Measurements from ENCODE around the gene BCR.

BCR gene

GRCh38 chr22:23218053-23218866 lies 38.0 kb downstream of the BCR start:
- Histone ChIP-seq H2AFZ (ENCODE audit: insufficient read depth, low read length, poor library complexity) (no peak overlapping the region), H3K4me3 (ENCODE audit: low read depth, low read length) (no peak overlapping the region), H4K8ac (ENCODE audit: low read depth, low read length) (no peak overlapping the region), H3K23ac (ENCODE audit: low read length) (no peak overlapping the region), H3K18ac (ENCODE audit: low read length) (peak overlapping the region; percentile 17), H3K27me3 (ENCODE audit: insufficient read depth, low read length) (no peaks in the 10 kb centered on the region), H3K14ac (ENCODE audit: low read length) (no peak overlapping the region), H3K79me2 (ENCODE audit: control insufficient read depth, insufficient read depth, low read length, poor library complexity) (peaks cover 22% of the 10 kb centered on the region), H4K91ac (ENCODE audit: low read depth, low read length) (no peak overlapping the region), H3K79me1 (ENCODE audit: low read length) (peaks cover 2% of the 10 kb centered on the region), H2BK5ac (ENCODE audit: low read depth, low read length, poor library complexity) (no peak overlapping the region), H3K9ac (ENCODE audit: low read length) (no peak overlapping the region), H3K4me2 (ENCODE audit: low read length) (no peak overlapping the region), H3K36me3 (ENCODE audit: control insufficient read depth in 1 of 2, insufficient read depth in 2 of 2, low read length in 2 of 2) (no peaks in the 10 kb centered on the region), H3K9me3 (ENCODE audit: insufficient read depth, low read depth, low read length) (no peaks in the 10 kb centered on the region), H2BK120ac (ENCODE audit: insufficient read depth, low read length, poor library complexity) (no peak overlapping the region), H3K4ac (ENCODE audit: low read depth, low read length) (peak overlapping the region; percentile 24), H2AK5ac (ENCODE audit: low read length) (no peak overlapping the region), H4K12ac (ENCODE audit: low read depth, low read length) (no peak overlapping the region), H3K27ac (ENCODE audit: low read depth, low read length) (no peak overlapping the region), H2BK12ac (ENCODE audit: low read length) (no peak overlapping the region), H3K4me1 (ENCODE audit: control insufficient read depth in 1 of 2, insufficient read depth in 2 of 2, low read length in 2 of 2) (peaks cover 35 to 46% of the 10 kb centered on the region in 2 experiments)
- no CpG with 5 or more reads among the region's 12 CpGs for WGBS (ENCODE audit: extremely low coverage, insufficient coverage, insufficient read length)
- DNase-seq, result no peak

GRCh38 chr22:23218867-23219251 lies 38.5 kb downstream of the BCR start:
- H3K23ac ChIP-seq (ENCODE audit: low read length), result no peak overlapping the region
- no peak overlapping the region for H4K12ac ChIP-seq (ENCODE audit: low read depth, low read length)
- H3K4me2 ChIP-seq (ENCODE audit: low read length), result no peak overlapping the region
- WGBS (ENCODE audit: extremely low coverage, insufficient coverage, insufficient read length), result no CpG with 5 or more reads among the region's 11 CpGs
- H3K9me3 ChIP-seq (ENCODE audit: insufficient read depth, low read depth, low read length), result no peaks in the 10 kb centered on the region
- no peak for DNase-seq
- no peak overlapping the region for H3K9ac ChIP-seq (ENCODE audit: low read length)
- H2AK5ac ChIP-seq (ENCODE audit: low read length), result no peak overlapping the region
- H2BK12ac ChIP-seq (ENCODE audit: low read length), result no peak overlapping the region
- no peak overlapping the region for H4K8ac ChIP-seq (ENCODE audit: low read depth, low read length)
- H3K27ac ChIP-seq (ENCODE audit: low read depth, low read length), result no peak overlapping the region
- no peak overlapping the region for H2AFZ ChIP-seq (ENCODE audit: insufficient read depth, low read length, poor library complexity)
- no peak overlapping the region for H3K14ac ChIP-seq (ENCODE audit: low read length)
- H3K27me3 ChIP-seq (ENCODE audit: insufficient read depth, low read length), result no peaks in the 10 kb centered on the region
- H3K18ac ChIP-seq (ENCODE audit: low read length), result peak overlapping the region; percentile 17
- H3K79me2 ChIP-seq (ENCODE audit: control insufficient read depth, insufficient read depth, low read length, poor library complexity), result peaks cover 24% of the 10 kb centered on the region
- peaks cover 2% of the 10 kb centered on the region for H3K79me1 ChIP-seq (ENCODE audit: low read length)
- no peak overlapping the region for H4K91ac ChIP-seq (ENCODE audit: low read depth, low read length)
- H3K36me3 ChIP-seq (ENCODE audit: control insufficient read depth in 1 of 2, insufficient read depth in 2 of 2, low read length in 2 of 2), result no peaks in the 10 kb centered on the region
- peaks cover 35 to 46% of the 10 kb centered on the region in 2 experiments for H3K4me1 ChIP-seq (ENCODE audit: control insufficient read depth in 1 of 2, insufficient read depth in 2 of 2, low read length in 2 of 2)
- no peak overlapping the region for H2BK120ac ChIP-seq (ENCODE audit: insufficient read depth, low read length, poor library complexity)
- H3K4ac ChIP-seq (ENCODE audit: low read depth, low read length), result peak overlapping the region; percentile 24
- no peak overlapping the region for H3K4me3 ChIP-seq (ENCODE audit: low read depth, low read length)
- H2BK5ac ChIP-seq (ENCODE audit: low read depth, low read length, poor library complexity), result no peak overlapping the region

- Histone ChIP-seq H3K4ac (ENCODE audit: low read depth, low read length) (peak overlapping the region; percentile 18), H4K12ac (ENCODE audit: low read depth, low read length) (no peak overlapping the region), H3K9me3 (ENCODE audit: insufficient read depth, low read depth, low read length) (no peaks in the 10 kb centered on the region), H3K9ac (ENCODE audit: low read length) (no peak overlapping the region), H3K23ac (ENCODE audit: low read length) (no peak overlapping the region), H3K36me3 (ENCODE audit: control insufficient read depth in 1 of 2, insufficient read depth in 2 of 2, low read length in 2 of 2) (no peaks in the 10 kb centered on the region), H3K4me1 (ENCODE audit: control insufficient read depth in 1 of 2, insufficient read depth in 2 of 2, low read length in 2 of 2) (peaks cover 34 to 45% of the 10 kb centered on the region in 2 experiments), H3K4me3 (ENCODE audit: low read depth, low read length) (no peak overlapping the region), H4K8ac (ENCODE audit: low read depth, low read length) (no peak overlapping the region), H2BK5ac (ENCODE audit: low read depth, low read length, poor library complexity) (no peak overlapping the region), H2AFZ (ENCODE audit: insufficient read depth, low read length, poor library complexity) (peak overlapping the region; percentile 20), H3K79me1 (ENCODE audit: low read length) (peaks cover 2% of the 10 kb centered on the region), H3K27me3 (ENCODE audit: insufficient read depth, low read length) (no peaks in the 10 kb centered on the region), H3K14ac (ENCODE audit: low read length) (no peak overlapping the region), H3K79me2 (ENCODE audit: control insufficient read depth, insufficient read depth, low read length, poor library complexity) (peaks cover 23% of the 10 kb centered on the region), H3K4me2 (ENCODE audit: low read length) (no peak overlapping the region), H2AK5ac (ENCODE audit: low read length) (no peak overlapping the region), H3K27ac (ENCODE audit: low read depth, low read length) (no peak overlapping the region), H4K91ac (ENCODE audit: low read depth, low read length) (no peak overlapping the region), H2BK120ac (ENCODE audit: insufficient read depth, low read length, poor library complexity) (no peak overlapping the region), H3K18ac (ENCODE audit: low read length) (peak overlapping the region; percentile 7), H2BK12ac (ENCODE audit: low read length) (no peak overlapping the region)
- no CpG with 5 or more reads among the region's 10 CpGs for WGBS (ENCODE audit: extremely low coverage, insufficient coverage, insufficient read length)
- DNase-seq, result no peak
Measured at GRCh38 chr22:23219317-23219716, 39.0 kb downstream of the BCR start.

- H3K27me3 ChIP-seq (ENCODE audit: insufficient read depth, low read length), result no peaks in the 10 kb centered on the region
- H3K9me3 ChIP-seq (ENCODE audit: insufficient read depth, low read depth, low read length), result no peaks in the 10 kb centered on the region
- peaks cover 2% of the 10 kb centered on the region for H3K79me1 ChIP-seq (ENCODE audit: low read length)
- H3K9ac ChIP-seq (ENCODE audit: low read length), result no peak overlapping the region
- peak overlapping the region; percentile 40 for H2AFZ ChIP-seq (ENCODE audit: insufficient read depth, low read length, poor library complexity)
- H4K8ac ChIP-seq (ENCODE audit: low read depth, low read length), result no peak overlapping the region
- peaks cover 22% of the 10 kb centered on the region for H3K79me2 ChIP-seq (ENCODE audit: control insufficient read depth, insufficient read depth, low read length, poor library complexity)
- H4K91ac ChIP-seq (ENCODE audit: low read depth, low read length), result no peak overlapping the region
- H3K14ac ChIP-seq (ENCODE audit: low read length), result no peak overlapping the region
- H3K18ac ChIP-seq (ENCODE audit: low read length), result no peak overlapping the region
- H4K12ac ChIP-seq (ENCODE audit: low read depth, low read length), result no peak overlapping the region
- no peak overlapping the region for H3K23ac ChIP-seq (ENCODE audit: low read length)
- no peak overlapping the region for H2BK120ac ChIP-seq (ENCODE audit: insufficient read depth, low read length, poor library complexity)
- H2BK12ac ChIP-seq (ENCODE audit: low read length), result no peak overlapping the region
- H3K36me3 ChIP-seq (ENCODE audit: control insufficient read depth in 1 of 2, insufficient read depth in 2 of 2, low read length in 2 of 2), result peaks cover 0 to 2% of the 10 kb centered on the region in 2 experiments
- peaks cover 32 to 44% of the 10 kb centered on the region in 2 experiments for H3K4me1 ChIP-seq (ENCODE audit: control insufficient read depth in 1 of 2, insufficient read depth in 2 of 2, low read length in 2 of 2)
- H2AK5ac ChIP-seq (ENCODE audit: low read length), result no peak overlapping the region
- WGBS (ENCODE audit: extremely low coverage, insufficient coverage, insufficient read length), result no CpG with 5 or more reads among the region's 12 CpGs
- no peak overlapping the region for H3K4me3 ChIP-seq (ENCODE audit: low read depth, low read length)
- no peak overlapping the region for H2BK5ac ChIP-seq (ENCODE audit: low read depth, low read length, poor library complexity)
- H3K4me2 ChIP-seq (ENCODE audit: low read length), result no peak overlapping the region
- H3K27ac ChIP-seq (ENCODE audit: low read depth, low read length), result no peak overlapping the region
- DNase-seq, result peak; percentile 55 to 62
- H3K4ac ChIP-seq (ENCODE audit: low read depth, low read length), result peak overlapping the region; percentile 39
Measured at GRCh38 chr22:23219822-23220484, 39.6 kb downstream of the BCR start.

Data from trophoblast cell (in vitro differentiated cells and primary cell).